ENCODE results near the gene PPP2R2C.

Gene PPP2R2C

DNA sequence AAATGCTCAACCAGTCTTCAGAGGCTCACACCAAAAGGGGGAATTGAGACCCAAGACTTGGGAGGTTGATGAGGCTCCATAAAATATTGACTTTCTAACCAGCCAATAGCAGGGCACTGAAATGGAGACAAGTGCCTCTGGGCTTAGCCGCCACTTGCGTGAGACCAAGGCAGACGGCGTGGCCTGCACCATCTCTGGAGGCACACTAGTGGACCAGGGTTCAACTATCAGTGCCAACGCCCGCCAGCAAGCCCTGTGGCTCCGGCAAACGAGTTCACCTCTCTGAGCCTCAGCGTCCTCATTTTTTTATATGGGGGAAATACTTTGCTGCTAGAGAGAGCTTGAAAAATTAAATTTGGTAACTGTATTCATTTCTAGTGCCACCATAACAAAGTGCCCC, 50.3 kb downstream of the PPP2R2C start:
- TF ChIP-seq EZH2 (IDR thresholded peaks at IDR 0.05; ENCODE audit: borderline replicate concordance, low read depth, low read length, severe bottlenecking) = no peak
- TF ChIP-seq, protein P1, sequence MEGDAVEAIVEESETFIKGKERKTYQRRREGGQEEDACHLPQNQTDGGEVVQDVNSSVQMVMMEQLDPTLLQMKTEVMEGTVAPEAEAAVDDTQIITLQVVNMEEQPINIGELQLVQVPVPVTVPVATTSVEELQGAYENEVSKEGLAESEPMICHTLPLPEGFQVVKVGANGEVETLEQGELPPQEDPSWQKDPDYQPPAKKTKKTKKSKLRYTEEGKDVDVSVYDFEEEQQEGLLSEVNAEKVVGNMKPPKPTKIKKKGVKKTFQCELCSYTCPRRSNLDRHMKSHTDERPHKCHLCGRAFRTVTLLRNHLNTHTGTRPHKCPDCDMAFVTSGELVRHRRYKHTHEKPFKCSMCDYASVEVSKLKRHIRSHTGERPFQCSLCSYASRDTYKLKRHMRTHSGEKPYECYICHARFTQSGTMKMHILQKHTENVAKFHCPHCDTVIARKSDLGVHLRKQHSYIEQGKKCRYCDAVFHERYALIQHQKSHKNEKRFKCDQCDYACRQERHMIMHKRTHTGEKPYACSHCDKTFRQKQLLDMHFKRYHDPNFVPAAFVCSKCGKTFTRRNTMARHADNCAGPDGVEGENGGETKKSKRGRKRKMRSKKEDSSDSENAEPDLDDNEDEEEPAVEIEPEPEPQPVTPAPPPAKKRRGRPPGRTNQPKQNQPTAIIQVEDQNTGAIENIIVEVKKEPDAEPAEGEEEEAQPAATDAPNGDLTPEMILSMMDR (IDR thresholded peaks at IDR 0.05; ENCODE audit: borderline replicate concordance, extremely low read depth, low read length, poor library complexity, severe bottlenecking) = no peak
- H3K4me2 ChIP-seq (ENCODE audit: insufficient read depth, low read length) = no peak overlapping the region

DNA sequence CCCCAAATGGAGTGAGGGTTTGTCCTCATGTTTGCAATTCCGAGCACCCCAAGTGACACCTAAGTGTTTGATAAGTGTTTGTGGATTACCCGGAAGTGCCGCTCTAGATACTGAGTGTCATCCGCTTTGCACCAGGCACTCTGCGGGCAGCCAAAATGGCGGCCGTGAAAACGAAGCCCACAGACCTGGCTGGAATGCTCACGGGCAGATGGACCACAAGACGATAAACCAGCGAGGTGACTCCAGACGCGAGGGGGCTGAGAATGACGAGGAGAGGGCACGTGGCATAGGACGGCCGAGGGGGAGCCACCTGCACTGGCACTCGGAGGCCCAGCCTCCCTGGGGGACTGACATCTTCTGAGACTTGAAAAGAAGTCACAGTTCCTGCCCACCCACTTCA, 51.0 kb downstream of the PPP2R2C start:
- H3K9ac ChIP-seq (ENCODE audit: low read depth, low read length) = no peak overlapping the region
- H3K27ac ChIP-seq (ENCODE audit: low read length) = no peak overlapping the region
- ATAC-seq (ENCODE audit: insufficient read depth, low read depth) (no peak), DNase-seq (no peak)
- no peaks in the 10 kb centered on the region for H3K79me2 ChIP-seq (ENCODE audit: insufficient read depth, low read length)
- no peaks in the 10 kb centered on the region for H3K36me3 ChIP-seq (ENCODE audit: insufficient read depth, low read length)
- peaks cover 5% of the 10 kb centered on the region; the same call in 1 of the 2 replicates for H4K20me1 ChIP-seq (ENCODE audit: insufficient read depth, low read length)
- H2AFZ ChIP-seq (ENCODE audit: low read depth, low read length) = no peak overlapping the region
- H3K27me3 ChIP-seq (ENCODE audit: insufficient read depth, low read length, poor library complexity) = no peaks in the 10 kb centered on the region
- H3K4me2 ChIP-seq (ENCODE audit: insufficient read depth, low read length) = no peak overlapping the region
- no peaks in the 10 kb centered on the region for H3K4me1 ChIP-seq (ENCODE audit: insufficient read depth, low read length)
- TF ChIP-seq, protein P1 (IDR thresholded peaks at IDR 0.05; ENCODE audit: borderline replicate concordance, extremely low read depth, low read length, poor library complexity, severe bottlenecking) = no peak
- TF ChIP-seq EZH2 (IDR thresholded peaks at IDR 0.05; ENCODE audit: borderline replicate concordance, low read depth, low read length, severe bottlenecking) = no peak
- H3K4me3 ChIP-seq (ENCODE audit: low read depth in 1 of 2, low read length in 2 of 2) = no peak overlapping the region
- no peaks in the 10 kb centered on the region for H3K9me3 ChIP-seq (ENCODE audit: insufficient read depth, low read length, severe bottlenecking)

More for the DNA sequence above, 50.3 kb downstream of the PPP2R2C start:
- Histone ChIP-seq H3K4me1 (ENCODE audit: insufficient read depth, low read length) (no peaks in the 10 kb centered on the region), H3K4me3 (ENCODE audit: low read depth in 1 of 2, low read length in 2 of 2) (no peak overlapping the region), H3K9me3 (ENCODE audit: insufficient read depth, low read length, severe bottlenecking) (no peaks in the 10 kb centered on the region), H4K20me1 (ENCODE audit: insufficient read depth, low read length) (0 out of 2 replicates have a peak, but pooled peaks cover 3% of the 10 kb centered on the region), H3K79me2 (ENCODE audit: insufficient read depth, low read length) (no peaks in the 10 kb centered on the region), H2AFZ (ENCODE audit: low read depth, low read length) (no peak overlapping the region), H3K27ac (ENCODE audit: low read length) (no peak overlapping the region), H3K9ac (ENCODE audit: low read depth, low read length) (no peak overlapping the region), H3K27me3 (ENCODE audit: insufficient read depth, low read length, poor library complexity) (no peaks in the 10 kb centered on the region), H3K36me3 (ENCODE audit: insufficient read depth, low read length) (no peaks in the 10 kb centered on the region)
- DNase-seq = no peak
- no peak for ATAC-seq (ENCODE audit: insufficient read depth, low read depth)

DNA sequence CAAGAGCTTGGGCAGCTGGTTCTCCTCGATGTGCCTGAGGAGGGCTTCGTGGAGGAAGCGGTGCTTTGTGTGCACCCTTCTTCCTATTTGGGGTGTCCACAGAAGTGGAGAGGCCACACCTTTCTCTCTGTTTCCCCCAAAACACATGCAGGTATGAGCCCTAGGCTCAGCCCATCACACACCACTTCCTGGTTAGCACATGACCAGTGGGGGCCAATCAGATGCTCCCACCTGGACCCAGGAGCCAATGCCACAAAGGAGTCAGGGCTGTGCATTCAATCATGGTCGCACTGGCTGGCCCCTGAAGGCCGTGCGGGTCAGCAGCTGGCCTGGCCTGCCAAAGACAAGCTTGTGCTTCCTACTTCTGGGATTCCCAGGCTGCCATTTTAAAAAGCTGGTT, 51.4 kb downstream of the PPP2R2C start:
- H2AFZ ChIP-seq (ENCODE audit: low read depth, low read length) = no peak overlapping the region
- H3K4me3 ChIP-seq (ENCODE audit: low read depth in 1 of 2, low read length in 2 of 2) = no peak overlapping the region
- no peak overlapping the region for H3K27ac ChIP-seq (ENCODE audit: low read length)
- no peaks in the 10 kb centered on the region for H3K9me3 ChIP-seq (ENCODE audit: insufficient read depth, low read length, severe bottlenecking)
- H3K9ac ChIP-seq (ENCODE audit: low read depth, low read length) = no peak overlapping the region
- H3K79me2 ChIP-seq (ENCODE audit: insufficient read depth, low read length) = no peaks in the 10 kb centered on the region
- H4K20me1 ChIP-seq (ENCODE audit: insufficient read depth, low read length) = peaks cover 5% of the 10 kb centered on the region; the same call in 1 of the 2 replicates
- DNase-seq = no peak
- H3K36me3 ChIP-seq (ENCODE audit: insufficient read depth, low read length) = no peaks in the 10 kb centered on the region
- H3K4me1 ChIP-seq (ENCODE audit: insufficient read depth, low read length) = no peaks in the 10 kb centered on the region
- H3K27me3 ChIP-seq (ENCODE audit: insufficient read depth, low read length, poor library complexity) = no peaks in the 10 kb centered on the region
- no peak for ATAC-seq (ENCODE audit: insufficient read depth, low read depth)
- no peak overlapping the region for H3K4me2 ChIP-seq (ENCODE audit: insufficient read depth, low read length)
- no peak for TF ChIP-seq EZH2 (IDR thresholded peaks at IDR 0.05; ENCODE audit: borderline replicate concordance, low read depth, low read length, severe bottlenecking)

DNA sequence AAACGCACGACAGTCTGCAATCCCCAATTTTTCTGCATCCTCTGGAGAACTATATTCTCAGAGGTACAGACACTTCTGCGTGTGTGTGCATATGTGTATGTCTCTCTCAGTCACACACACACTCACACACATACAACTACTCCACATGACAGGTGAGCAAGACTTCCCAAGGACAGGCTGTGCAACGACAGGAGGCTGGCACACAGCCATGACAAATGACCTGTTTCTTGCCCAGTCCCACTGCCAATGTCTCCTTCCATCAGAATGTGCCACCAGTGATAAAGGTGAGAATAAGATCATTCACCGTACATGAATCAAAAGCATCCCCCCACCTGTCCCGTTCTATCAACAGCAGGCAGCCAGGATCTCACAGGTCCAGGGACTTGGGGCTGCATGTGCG, 52.4 kb downstream of the PPP2R2C start:
- H3K36me3 ChIP-seq (ENCODE audit: insufficient read depth, low read length) = no peaks in the 10 kb centered on the region
- peaks cover 5% of the 10 kb centered on the region; the same call in 1 of the 2 replicates for H4K20me1 ChIP-seq (ENCODE audit: insufficient read depth, low read length)
- H3K27me3 ChIP-seq (ENCODE audit: insufficient read depth, low read length, poor library complexity) = no peaks in the 10 kb centered on the region
- TF ChIP-seq, protein P1 (IDR thresholded peaks at IDR 0.05; ENCODE audit: borderline replicate concordance, extremely low read depth, low read length, poor library complexity, severe bottlenecking) = no peak
- no peak for TF ChIP-seq EZH2 (IDR thresholded peaks at IDR 0.05; ENCODE audit: borderline replicate concordance, low read depth, low read length, severe bottlenecking)
- ATAC-seq (ENCODE audit: insufficient read depth, low read depth) (no peak), DNase-seq (no peak)
- no peak overlapping the region for H3K27ac ChIP-seq (ENCODE audit: low read length)
- no peak overlapping the region for H3K9ac ChIP-seq (ENCODE audit: low read depth, low read length)
- no peak overlapping the region for H3K4me3 ChIP-seq (ENCODE audit: low read depth in 1 of 2, low read length in 2 of 2)
- no peaks in the 10 kb centered on the region for H3K4me1 ChIP-seq (ENCODE audit: insufficient read depth, low read length)
- H3K4me2 ChIP-seq (ENCODE audit: insufficient read depth, low read length) = no peak overlapping the region
- no peaks in the 10 kb centered on the region for H3K79me2 ChIP-seq (ENCODE audit: insufficient read depth, low read length)
- no peak overlapping the region for H2AFZ ChIP-seq (ENCODE audit: low read depth, low read length)
- no peaks in the 10 kb centered on the region for H3K9me3 ChIP-seq (ENCODE audit: insufficient read depth, low read length, severe bottlenecking)
